AG10803 (cell line): Measurements from ENCODE around the gene ACSS1.

Experiments used
- DNase-seq: peaks from one replicate; pipeline ENCODE4 v3.0.0; 2010; ENCODE audit warnings: low read depth
- H3K4me3 ChIP-seq: 2 replicates; pipeline ENCODE4 v1.5.1; 2011; ENCODE audit warnings: mild to moderate bottlenecking, low read length, control low read depth
- TF ChIP-seq, protein P1 (sequence below): conservative IDR thresholded peaks from 2 replicates; pipeline ENCODE4 v1.5.1; 2011; ENCODE audit warnings: mild to moderate bottlenecking, low read length, control low read depth, inconsistent platforms

ACSS1 gene

DNA sequence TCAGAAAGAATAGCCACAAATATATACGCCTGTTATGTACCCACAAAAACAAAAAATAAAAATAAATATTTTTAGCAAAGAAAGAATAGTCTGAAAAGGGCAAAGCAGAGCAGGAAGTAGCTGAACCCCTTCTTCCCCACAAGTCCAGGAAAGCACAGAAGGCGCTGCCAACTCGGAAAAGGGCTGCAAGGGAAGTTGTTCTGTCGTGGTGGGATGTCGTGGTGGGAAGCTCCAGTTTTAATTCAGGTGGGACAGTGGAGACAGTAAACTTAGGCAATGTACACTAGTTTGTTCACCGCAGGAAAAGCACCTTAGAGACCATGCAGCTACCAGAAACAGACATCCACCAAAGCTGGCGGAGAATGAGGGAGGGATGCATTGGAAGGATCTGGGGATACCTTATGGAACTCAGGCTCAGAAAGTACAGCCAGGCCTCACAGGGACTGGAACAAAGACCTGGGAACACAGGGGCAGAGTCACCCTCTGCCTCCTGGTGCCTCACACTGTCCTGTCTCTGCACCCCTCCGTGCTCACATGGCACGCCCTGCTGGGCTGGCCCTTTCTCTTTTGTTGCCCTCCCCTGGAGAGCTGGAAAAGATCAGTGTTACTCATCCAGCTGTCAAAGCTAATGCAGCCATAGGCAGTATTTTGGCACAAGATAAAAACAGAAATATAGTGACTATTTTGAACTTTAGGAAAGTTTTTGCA lies 62.0 kb downstream of the ACSS1 start:
- no peak overlapping the region for H3K4me3 ChIP-seq
- TF ChIP-seq, protein P1, sequence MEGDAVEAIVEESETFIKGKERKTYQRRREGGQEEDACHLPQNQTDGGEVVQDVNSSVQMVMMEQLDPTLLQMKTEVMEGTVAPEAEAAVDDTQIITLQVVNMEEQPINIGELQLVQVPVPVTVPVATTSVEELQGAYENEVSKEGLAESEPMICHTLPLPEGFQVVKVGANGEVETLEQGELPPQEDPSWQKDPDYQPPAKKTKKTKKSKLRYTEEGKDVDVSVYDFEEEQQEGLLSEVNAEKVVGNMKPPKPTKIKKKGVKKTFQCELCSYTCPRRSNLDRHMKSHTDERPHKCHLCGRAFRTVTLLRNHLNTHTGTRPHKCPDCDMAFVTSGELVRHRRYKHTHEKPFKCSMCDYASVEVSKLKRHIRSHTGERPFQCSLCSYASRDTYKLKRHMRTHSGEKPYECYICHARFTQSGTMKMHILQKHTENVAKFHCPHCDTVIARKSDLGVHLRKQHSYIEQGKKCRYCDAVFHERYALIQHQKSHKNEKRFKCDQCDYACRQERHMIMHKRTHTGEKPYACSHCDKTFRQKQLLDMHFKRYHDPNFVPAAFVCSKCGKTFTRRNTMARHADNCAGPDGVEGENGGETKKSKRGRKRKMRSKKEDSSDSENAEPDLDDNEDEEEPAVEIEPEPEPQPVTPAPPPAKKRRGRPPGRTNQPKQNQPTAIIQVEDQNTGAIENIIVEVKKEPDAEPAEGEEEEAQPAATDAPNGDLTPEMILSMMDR, result no peak
- no peak for DNase-seq

DNA sequence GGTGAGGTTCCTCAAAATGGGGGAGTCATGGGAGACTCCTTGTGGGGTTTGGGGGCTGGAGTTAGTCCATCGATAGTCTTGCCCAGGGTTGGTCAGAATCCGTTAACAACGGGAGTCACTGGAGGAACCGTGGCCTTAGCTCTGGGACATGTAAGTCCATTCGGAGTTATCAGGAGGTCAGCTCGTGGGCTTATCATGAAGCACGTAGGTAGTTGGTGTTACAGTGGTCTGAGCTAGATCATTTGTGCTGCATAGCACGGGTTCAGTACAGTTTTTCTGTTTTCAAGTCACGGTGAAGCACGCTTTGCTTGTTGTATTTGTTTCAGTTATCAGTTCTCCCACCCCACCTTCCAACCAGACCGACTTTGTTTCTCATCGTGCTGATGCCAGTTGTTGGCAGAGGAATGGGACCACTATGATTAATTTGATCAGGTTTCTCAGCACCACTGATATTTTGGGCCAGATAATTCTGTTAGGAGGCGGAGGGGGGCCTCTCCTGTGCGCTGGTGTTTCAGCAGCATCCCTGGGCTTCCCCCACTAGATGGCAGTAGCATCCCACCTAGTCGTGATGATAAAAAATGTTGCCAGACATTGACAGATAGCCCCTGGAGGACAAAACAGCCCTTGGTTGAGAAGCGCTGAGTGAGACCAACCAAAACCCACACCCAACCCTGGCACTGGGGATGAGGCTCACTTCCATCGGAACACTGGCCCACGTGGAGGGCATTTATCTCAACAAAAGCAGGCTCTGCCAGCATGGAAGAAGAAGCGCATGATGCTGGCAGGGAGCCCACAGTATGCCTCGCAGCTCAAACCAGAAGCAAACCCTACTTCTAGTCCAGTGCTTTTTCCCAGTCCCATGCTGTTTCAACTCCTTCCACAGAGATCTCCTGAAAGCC lies 63.2 kb downstream of the ACSS1 start:
- TF ChIP-seq, protein P1, result peak; percentile 97
- DNase-seq, result peak; percentile 61

DNA sequence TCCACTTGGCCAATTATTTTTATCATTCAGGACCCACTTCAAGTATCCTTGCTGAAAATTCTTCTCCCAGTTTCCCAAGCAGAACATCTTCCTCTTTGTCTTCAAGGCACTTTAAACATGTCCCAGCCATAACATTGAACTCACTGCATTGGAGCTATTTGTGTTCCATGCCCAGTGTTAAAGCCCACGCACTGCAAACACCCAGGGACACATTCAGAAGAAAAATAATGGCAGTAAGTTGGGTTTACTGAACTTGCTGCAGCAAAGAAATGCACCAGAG lies 63.8 kb downstream of the ACSS1 start:
- TF ChIP-seq, protein P1, result no peak
- no peak for DNase-seq
- no peak overlapping the region for H3K4me3 ChIP-seq

More for the DNA sequence above, 63.2 kb downstream of the ACSS1 start:
- H3K4me3 ChIP-seq, result peak overlapping the region; percentile 50

DNA sequence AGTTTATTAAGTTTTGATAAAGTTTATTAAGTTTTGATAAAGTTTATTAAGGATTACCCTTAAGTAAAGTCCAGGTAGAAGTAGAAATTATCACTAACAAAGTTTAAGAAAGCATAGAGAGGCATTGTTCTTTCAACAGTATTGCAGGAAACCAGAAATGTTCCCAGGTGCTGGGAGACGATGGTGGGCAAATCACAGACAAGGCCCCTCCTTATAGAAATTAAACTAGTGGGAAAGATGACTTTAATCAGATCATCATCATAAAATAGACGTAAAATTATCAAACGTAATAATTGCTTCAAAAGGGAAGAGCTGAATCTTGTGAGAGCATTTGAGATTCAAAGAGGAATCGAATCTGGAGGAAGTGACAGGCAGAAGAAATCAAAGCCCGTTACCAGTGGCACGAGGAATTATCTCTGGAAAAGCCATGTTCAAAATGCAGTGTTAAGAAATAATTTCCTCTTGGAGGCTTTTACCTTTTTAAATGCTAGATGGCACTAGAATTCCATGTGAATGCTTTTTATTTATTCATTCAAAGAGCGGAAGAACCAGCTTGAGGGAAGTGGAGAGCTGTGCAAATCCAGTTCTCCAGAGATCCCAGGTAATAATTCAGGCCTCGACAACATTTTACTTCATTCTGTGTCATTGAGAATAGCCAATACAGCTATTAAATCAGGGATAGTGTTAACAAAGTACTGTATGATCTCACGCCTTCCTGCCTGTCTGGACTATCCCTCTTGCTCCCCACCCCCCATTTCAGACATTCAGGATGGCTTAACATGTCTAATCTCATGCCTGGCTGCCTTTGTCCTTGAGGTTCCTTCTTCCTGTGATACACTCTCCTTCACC lies 64.4 kb downstream of the ACSS1 start:
- peak overlapping the region; percentile 94 for H3K4me3 ChIP-seq
- TF ChIP-seq, protein P1, result peak; percentile 60

DNA sequence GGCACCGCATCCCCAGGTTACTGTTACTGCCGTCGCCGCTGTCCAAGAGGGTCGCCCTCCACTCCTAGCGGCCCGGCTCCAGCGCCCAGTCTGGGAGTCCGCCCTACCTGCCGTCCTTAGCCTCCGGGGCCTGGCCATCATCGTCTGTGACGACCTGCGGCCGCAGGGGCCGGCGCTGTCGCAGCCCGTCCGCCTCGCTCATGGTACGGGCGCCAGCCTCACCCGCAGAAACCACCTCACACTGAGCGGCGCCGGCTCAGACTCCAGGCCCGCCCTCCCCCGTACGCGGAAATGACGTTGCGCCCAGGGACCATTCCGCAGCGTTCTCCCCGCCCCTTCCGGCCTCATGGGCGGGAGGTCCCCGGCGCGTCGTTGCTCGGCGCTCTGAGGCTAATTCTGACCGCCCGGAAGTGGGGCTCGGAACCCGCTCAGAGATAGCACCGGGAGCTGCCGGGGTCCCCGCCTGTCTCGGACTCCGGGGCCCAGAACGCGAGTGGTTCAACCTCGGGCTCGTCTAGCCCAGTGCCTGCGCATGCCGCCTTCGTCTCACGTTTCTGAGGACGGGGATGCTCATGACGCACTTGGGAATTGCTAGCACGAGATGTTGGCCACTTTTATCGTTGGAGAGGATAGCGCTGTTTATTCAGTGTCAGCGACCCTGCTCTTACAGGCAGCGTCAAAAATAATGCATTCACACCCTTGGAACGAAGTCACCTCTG lies 65.3 kb downstream of the ACSS1 start, which contains the start of gene APMAP:
Gene APMAP (minus strand): TSS at position 265 of the 719 bp plus-strand sequence. CDS start 63 bp downstream, at position 202.
- DNase-seq, result peak; percentile 88
- H3K4me3 ChIP-seq, result peak within 1 kb of the TSS; percentile 94
- TF ChIP-seq, protein P1, result no peak

More for the DNA sequence above, 64.4 kb downstream of the ACSS1 start:
- DNase-seq, result peak; percentile 62

DNA sequence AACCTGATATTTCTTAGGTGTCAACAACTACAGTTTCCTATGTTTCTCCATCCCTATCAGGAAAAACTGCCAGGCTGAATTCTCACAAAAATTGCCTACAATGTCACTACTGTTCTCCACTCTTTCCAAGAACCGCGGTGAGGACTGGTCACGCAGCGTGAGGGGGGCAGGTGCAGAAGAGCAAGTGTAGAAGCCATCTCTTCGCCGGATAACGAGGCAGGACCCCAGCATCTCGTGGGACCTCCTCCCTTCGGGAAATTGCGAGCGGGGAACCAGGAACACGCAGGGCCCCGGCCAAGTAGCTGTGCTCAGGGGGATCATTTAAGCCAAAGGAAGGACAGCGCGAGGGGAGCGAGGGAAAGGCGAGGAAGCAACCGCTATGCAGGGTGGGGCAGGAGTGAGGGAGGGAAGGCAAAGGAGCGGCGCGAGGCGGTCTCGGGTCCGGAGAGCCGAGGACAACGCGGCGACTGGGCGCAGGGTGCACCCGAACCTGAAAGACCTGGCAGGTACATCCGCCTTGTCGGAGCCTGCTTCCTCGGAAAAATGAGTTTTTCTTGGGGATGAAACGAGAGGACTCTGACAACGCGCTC lies 65.9 kb downstream of the ACSS1 start:
- no peak for DNase-seq
- H3K4me3 ChIP-seq, result peak overlapping the region; percentile 94
- TF ChIP-seq, protein P1, result no peak
